Panc1 (cell line): ENCODE results near the gene OR11A1. TPM values are rescaled to one million over a fixed set of nuclear protein-coding genes. Genes with fewer than 3 reads are reported as not detected.

Experiments used
- ATAC-seq: fragments of 200-7000 bp; cut with Tn5 transposase; 2 replicates; pipeline ENCODE4 v1.9.1; 2020; ENCODE audit warnings: mild to moderate bottlenecking, moderate library complexity
- BruUV-seq: library from RNA; stranded (reverse); fragments of 400-500 nt; replicated peaks from 2 replicates; lab custom pipeline; 2021; lab: Mats Ljungman, UMichigan
- CTCF ChIA-PET: fragments of 300-600 bp; sonication (Branson Sonifier 250); formaldehyde crosslinking; loops from one replicate; lab custom pipeline; 2022; ENCODE audit warnings: antibody characterized with exemption; lab: Charles Lee
- POLR2A ChIA-PET: fragments of 300-600 bp; sonication (Branson Sonifier 250); formaldehyde crosslinking; loops from one replicate; lab custom pipeline; 2022; ENCODE audit warnings: antibody characterized with exemption; lab: Charles Lee
- DNase-seq: peaks from one replicate; pipeline ENCODE4 v3.0.0-alpha.2; 2010; ENCODE audit warnings: low read depth, low spot score
- H3K27ac ChIP-seq: 2 replicates; pipeline ENCODE4 v1.5.1; 2011; ENCODE audit warnings: mild to moderate bottlenecking, low read length, inconsistent platforms
- H3K27me3 ChIP-seq: fragments of 200-500 bp; sonication (Bioruptor generic); 2 replicates; pipeline ENCODE4 v1.6.0; 2014; ENCODE audit warnings: low read length, inconsistent platforms; ENCODE audit not compliant: control insufficient read depth, insufficient read depth
- H3K36me3 ChIP-seq: fragments of 200-500 bp; sonication (Bioruptor generic); 2 replicates; pipeline ENCODE4 v1.5.1; 2014; ENCODE audit warnings: inconsistent platforms, mild to moderate bottlenecking, low read length, moderate library complexity; ENCODE audit not compliant: control insufficient read depth, insufficient read depth
- H3K4me1 ChIP-seq: 2 replicates; pipeline ENCODE4 v1.5.1; 2011; ENCODE audit warnings: inconsistent platforms, mild to moderate bottlenecking, low read length, moderate library complexity; ENCODE audit not compliant: control insufficient read depth, insufficient read depth
- H3K4me3 ChIP-seq, 2 experiments: 2 replicates each; pipeline ENCODE4 v1.5.1; 2011 to 2012; ENCODE audit warnings: low read depth in 2 of 2, low read length in 2 of 2, mild to moderate bottlenecking in 2 of 2, inconsistent platforms in 1 of 2, moderate library complexity in 1 of 2
- H3K9me3 ChIP-seq: fragments of 200-500 bp; sonication (Bioruptor generic); 2 replicates; pipeline ENCODE4 v1.5.1; 2014; ENCODE audit warnings: low read depth, mild to moderate bottlenecking, inconsistent platforms, low read length, moderate library complexity; ENCODE audit not compliant: control insufficient read depth, insufficient read depth
- CTCF ChIP-seq: fragments of 450-650 bp; IDR thresholded peaks from 2 replicates; pipeline ENCODE4 v1.5.1; 2017; ENCODE audit warnings: mild to moderate bottlenecking
- POLR2AphosphoS5 ChIP-seq: IDR thresholded peaks from 2 replicates; pipeline ENCODE4 v1.6.1; 2012; ENCODE audit warnings: mild to moderate bottlenecking, low read depth, low read length, moderate library complexity
- SIN3A ChIP-seq: IDR thresholded peaks from 2 replicates; pipeline ENCODE4 v1.6.1; 2012; ENCODE audit warnings: low read depth, mild to moderate bottlenecking, low read length, moderate library complexity, borderline replicate concordance; ENCODE audit not compliant: insufficient read depth
- TCF7L2 ChIP-seq: IDR thresholded peaks from 2 replicates; pipeline ENCODE4 v1.6.1; 2011; ENCODE audit warnings: mild to moderate bottlenecking, low read depth, low read length, inconsistent platforms
- in situ Hi-C: cut with HindIII; loops from 2 replicates; pipeline ENCODE4 v1.10.0; 2016; ENCODE audit warnings: low sequenced_read_pairs, low pct_unique_long_range_greater_than_20kb
- intact Hi-C: fragments of 100-400 bp; cut with micrococcal nuclease; formaldehyde crosslinking; loops from one replicate; pipeline ENCODE4 v1.10.0; 2022; ENCODE audit not compliant: unreplicated experiment
- total RNA-seq: library from RNA; stranded (reverse); gene quantifications from one replicate; pipeline ENCODE4 v1.2.1, GENCODE V29; 2021; ENCODE audit not compliant: unreplicated experiment
- TF ChIP-seq, protein P1 (sequence below), 2 experiments: IDR thresholded peaks; 2 replicates each; pipeline ENCODE4 v1.6.1; 2011 to 2012; ENCODE audit warnings: low read depth in 2 of 2, control low read depth in 1 of 2, low read length in 1 of 2, mild to moderate bottlenecking in 1 of 2, moderate library complexity in 1 of 2; ENCODE audit not compliant: insufficient read depth in 1 of 2

The OR11A1 gene
- total RNA-seq, 1 experiment from 2014 or later, result not detected

DNA sequence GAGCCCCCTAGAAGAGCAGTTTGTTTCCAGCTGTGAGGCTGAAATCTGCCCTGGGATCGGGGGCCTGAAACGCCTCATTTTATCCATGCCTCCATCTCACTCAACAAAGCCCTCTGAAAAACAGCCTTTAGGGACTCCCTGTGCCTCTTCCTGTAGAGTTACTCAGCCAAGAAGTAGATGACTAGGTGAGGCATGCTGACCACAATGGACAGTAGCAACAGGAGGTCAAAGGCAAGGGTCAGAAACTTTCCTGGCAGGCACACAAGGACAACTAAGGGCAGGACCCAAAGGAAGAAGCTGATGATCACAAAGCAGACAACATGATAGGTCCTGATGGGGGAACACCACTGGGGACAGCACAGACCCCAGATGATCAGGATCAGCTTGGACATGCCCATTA lies 18.1 kb upstream of the OR11A1 start:
- POLR2A ChIA-PET, result no interaction called here
- Histone ChIP-seq H3K27ac (no peak overlapping the region), H3K4me3 (no peak overlapping the region), H3K9me3 (no peaks in the 10 kb centered on the region), H3K27me3 (no peaks in the 10 kb centered on the region; the same call in 1 of the 2 replicates), H3K4me1 (no peaks in the 10 kb centered on the region), H3K36me3 (no peaks in the 10 kb centered on the region)
- no peak for ATAC-seq
- TF ChIP-seq CTCF (no peak), SIN3A (no peak), POLR2AphosphoS5 (no peak), TCF7L2 (no peak)
- TF ChIP-seq, protein P1, sequence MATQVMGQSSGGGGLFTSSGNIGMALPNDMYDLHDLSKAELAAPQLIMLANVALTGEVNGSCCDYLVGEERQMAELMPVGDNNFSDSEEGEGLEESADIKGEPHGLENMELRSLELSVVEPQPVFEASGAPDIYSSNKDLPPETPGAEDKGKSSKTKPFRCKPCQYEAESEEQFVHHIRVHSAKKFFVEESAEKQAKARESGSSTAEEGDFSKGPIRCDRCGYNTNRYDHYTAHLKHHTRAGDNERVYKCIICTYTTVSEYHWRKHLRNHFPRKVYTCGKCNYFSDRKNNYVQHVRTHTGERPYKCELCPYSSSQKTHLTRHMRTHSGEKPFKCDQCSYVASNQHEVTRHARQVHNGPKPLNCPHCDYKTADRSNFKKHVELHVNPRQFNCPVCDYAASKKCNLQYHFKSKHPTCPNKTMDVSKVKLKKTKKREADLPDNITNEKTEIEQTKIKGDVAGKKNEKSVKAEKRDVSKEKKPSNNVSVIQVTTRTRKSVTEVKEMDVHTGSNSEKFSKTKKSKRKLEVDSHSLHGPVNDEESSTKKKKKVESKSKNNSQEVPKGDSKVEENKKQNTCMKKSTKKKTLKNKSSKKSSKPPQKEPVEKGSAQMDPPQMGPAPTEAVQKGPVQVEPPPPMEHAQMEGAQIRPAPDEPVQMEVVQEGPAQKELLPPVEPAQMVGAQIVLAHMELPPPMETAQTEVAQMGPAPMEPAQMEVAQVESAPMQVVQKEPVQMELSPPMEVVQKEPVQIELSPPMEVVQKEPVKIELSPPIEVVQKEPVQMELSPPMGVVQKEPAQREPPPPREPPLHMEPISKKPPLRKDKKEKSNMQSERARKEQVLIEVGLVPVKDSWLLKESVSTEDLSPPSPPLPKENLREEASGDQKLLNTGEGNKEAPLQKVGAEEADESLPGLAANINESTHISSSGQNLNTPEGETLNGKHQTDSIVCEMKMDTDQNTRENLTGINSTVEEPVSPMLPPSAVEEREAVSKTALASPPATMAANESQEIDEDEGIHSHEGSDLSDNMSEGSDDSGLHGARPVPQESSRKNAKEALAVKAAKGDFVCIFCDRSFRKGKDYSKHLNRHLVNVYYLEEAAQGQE (IDR thresholded peaks at IDR 0.05; ENCODE audit: insufficient read depth in 1 of 2, low read depth in 2 of 2, low read length in 1 of 2), result no peak
- CTCF ChIA-PET, result no interaction called here
- BruUV-seq, result no TSS peak
- intact Hi-C loops (no loop called here), in situ Hi-C loops (no loop called here)
- no peak for DNase-seq

DNA sequence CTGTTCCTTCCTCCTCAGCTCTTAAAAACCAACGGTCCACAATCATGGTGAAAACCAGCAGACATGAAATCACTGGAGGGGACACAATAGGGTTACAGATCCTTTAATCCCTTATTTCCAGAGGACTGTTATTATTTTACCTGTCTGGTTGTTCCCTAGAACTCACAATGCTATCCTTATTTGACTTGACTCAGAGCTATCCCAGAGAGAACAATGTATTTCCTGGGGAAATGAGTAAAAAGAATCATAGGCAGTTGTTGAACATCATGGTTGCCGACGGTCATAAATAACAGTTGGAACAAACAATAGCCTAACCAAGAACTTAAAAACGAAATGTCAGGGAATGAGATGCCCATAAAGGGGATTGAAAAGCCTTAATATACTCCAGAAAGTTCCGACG lies 9.4 kb upstream of the OR11A1 start:
- no peak for DNase-seq
- Histone ChIP-seq H3K9me3 (no peaks in the 10 kb centered on the region), H3K27ac (no peak overlapping the region), H3K36me3 (no peaks in the 10 kb centered on the region), H3K27me3 (peaks cover 11% of the 10 kb centered on the region), H3K4me3 (no peak overlapping the region), H3K4me1 (no peaks in the 10 kb centered on the region)
- ATAC-seq, result no peak
- CTCF ChIA-PET, result no interaction called here
- intact Hi-C loops (no loop called here), in situ Hi-C loops (no loop called here)
- no TSS peak for BruUV-seq
- TF ChIP-seq CTCF (no peak), POLR2AphosphoS5 (no peak), SIN3A (no peak), TCF7L2 (no peak)
- TF ChIP-seq, protein P1 (IDR thresholded peaks at IDR 0.05; ENCODE audit: insufficient read depth in 1 of 2, low read depth in 2 of 2, low read length in 1 of 2), result no peak
- POLR2A ChIA-PET, result no interaction called here
